Measurements from ENCODE around the gene RHCE.

GRCh38 chr1:25430967-25431881, 10.6 kb upstream of the RHCE start:
- no peak for TF ChIP-seq CTCF (conservative IDR thresholded peaks at IDR 0.05; ENCODE audit: low read depth, low read length)
- TF ChIP-seq EZH2 (IDR thresholded peaks at IDR 0.05; ENCODE audit: borderline replicate concordance, low read depth, low read length, poor library complexity, severe bottlenecking), result no peak

All from A673 (cell line).